ENCODE measurements around the gene KLHL8. TPM values are rescaled to one million over a fixed set of nuclear protein-coding genes. Genes with fewer than 3 reads are reported as not detected.

KLHL8 gene
- total RNA-seq: 10 to 100 TPM; 16.4 to 23.0 (median 22.5) TPM
- long read RNA-seq, donor 1, full-length matches to known transcripts: 22 of 29 reads
- long read RNA-seq, donor 1, partial matches to known transcripts: 1 of 29 reads
- long read RNA-seq, donor 1, other reads (novel, unspliced or antisense): 6 of 29 reads
- long read RNA-seq, donor 2, full-length matches to known transcripts: 6 of 9 reads
- long read RNA-seq, donor 2, partial matches to known transcripts: 1 of 9 reads
- long read RNA-seq, donor 2, other reads (novel, unspliced or antisense): 2 of 9 reads

DNA sequence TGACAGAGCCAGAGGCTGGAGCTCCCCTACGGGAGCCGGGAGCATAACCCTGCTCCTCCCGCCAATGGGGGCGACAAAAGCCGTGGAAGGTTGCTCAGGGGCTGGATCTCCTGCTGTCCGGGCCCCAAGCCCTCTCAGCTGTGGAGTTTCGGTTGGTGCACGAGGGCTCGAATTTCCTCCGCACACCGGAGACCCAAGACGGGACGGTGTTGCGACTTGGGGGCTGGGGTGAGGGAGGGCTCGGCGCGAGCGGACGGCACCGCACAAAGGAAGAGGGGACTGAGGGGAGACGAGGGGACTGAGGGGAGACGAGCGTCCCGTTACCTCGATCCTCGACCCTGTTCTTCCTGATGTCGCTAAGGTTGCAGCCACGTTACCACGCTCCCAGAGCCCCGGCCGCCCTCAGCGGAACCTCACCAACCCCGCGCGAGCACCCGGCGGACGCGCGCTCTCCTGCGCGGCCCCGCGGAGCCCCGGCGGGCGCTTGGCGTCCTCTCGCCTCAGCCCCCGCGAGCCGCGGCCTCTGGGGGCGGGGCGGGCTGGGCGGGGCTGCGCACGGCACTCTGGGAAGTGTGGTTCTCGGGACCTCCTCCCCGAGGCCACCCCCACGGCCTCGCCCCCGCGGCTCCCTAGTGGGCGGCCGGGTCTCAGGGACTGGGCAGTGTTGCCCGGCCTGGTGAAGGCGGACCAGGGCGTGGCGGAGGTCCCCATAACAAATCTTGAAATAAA is at the start of gene KLHL8:
Gene KLHL8, minus strand, starts transcription at position 525 of the 729 bp plus-strand sequence. CDS start 25,079 bp downstream, outside the sequence.
- intact Hi-C loops (cut with DNase I, micrococcal nuclease): no loop called here
- Histone ChIP-seq H3K4me1 (ENCODE audit: low read depth) (peaks cover 7% of the 10 kb centered on the region), H3K4me3 (peak within 1 kb of the TSS; percentile 74), H3K9me3 (no peaks in the 10 kb centered on the region), H3K36me3 (ENCODE audit: low read depth) (no peaks in the 10 kb centered on the region)
- TF ChIP-seq, protein P1, sequence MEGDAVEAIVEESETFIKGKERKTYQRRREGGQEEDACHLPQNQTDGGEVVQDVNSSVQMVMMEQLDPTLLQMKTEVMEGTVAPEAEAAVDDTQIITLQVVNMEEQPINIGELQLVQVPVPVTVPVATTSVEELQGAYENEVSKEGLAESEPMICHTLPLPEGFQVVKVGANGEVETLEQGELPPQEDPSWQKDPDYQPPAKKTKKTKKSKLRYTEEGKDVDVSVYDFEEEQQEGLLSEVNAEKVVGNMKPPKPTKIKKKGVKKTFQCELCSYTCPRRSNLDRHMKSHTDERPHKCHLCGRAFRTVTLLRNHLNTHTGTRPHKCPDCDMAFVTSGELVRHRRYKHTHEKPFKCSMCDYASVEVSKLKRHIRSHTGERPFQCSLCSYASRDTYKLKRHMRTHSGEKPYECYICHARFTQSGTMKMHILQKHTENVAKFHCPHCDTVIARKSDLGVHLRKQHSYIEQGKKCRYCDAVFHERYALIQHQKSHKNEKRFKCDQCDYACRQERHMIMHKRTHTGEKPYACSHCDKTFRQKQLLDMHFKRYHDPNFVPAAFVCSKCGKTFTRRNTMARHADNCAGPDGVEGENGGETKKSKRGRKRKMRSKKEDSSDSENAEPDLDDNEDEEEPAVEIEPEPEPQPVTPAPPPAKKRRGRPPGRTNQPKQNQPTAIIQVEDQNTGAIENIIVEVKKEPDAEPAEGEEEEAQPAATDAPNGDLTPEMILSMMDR (IDR thresholded peaks at IDR 0.05): no peak
- DNase-seq: peak; percentile 86 to 94 (median 91)
- ATAC-seq: peak; percentile 98

DNA sequence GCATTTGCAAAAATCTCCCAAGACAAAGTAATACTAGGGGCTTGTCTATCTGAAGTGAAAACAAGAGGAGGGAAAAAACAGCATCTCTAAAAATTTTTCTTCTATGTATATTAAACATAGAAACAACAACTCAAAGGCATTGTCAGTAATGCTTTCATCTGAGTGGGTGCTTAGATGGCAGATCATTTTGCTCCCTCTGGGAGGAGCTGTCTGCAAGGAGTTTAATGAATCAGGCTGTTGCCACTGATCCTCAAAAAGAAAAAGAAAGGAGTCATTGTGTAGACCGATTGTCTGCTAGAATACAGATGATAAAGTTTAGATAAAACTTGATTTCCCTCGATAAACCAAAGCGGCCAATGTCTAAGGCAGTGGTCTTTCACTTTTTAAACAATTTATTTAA is 49.7 kb upstream of the KLHL8 start:
- TF ChIP-seq, protein P1 (IDR thresholded peaks at IDR 0.05): no peak
- peak; percentile 62 for ATAC-seq
- no peaks in the 10 kb centered on the region for H3K4me1 ChIP-seq (ENCODE audit: low read depth)
- H3K4me3 ChIP-seq: no peak overlapping the region
- H3K36me3 ChIP-seq (ENCODE audit: low read depth): no peaks in the 10 kb centered on the region
- H3K9me3 ChIP-seq: no peaks in the 10 kb centered on the region
- intact Hi-C loops (cut with DNase I, micrococcal nuclease): no loop called here
- DNase-seq: peak in 1 of 3 donors; percentile 40

DNA sequence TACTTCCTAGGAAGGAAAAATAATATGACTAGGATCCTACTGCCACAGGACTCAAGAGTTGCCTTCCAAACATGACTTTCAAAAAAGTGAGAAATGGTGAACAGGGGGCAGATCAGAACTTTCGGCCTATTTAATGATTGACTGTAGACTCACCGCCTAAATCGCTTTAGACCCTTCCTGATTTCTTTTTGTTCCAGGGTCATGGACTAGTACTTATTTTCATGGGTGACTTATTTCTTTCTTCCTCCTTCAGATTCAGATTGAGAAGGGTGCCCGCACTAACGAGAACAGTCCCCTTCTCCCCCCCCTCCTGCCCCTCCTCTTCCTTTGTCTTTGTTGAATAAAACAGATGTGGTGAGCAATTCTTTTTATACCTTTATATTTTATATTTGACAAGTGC is 48.0 kb upstream of the KLHL8 start:
- Histone ChIP-seq H3K4me3 (no peak overlapping the region), H3K4me1 (ENCODE audit: low read depth) (no peaks in the 10 kb centered on the region), H3K9me3 (no peaks in the 10 kb centered on the region), H3K36me3 (ENCODE audit: low read depth) (no peaks in the 10 kb centered on the region)
- ATAC-seq (no peak), DNase-seq (no peak)
- TF ChIP-seq, protein P1 (IDR thresholded peaks at IDR 0.05): no peak
- intact Hi-C loops (cut with DNase I, micrococcal nuclease): no loop called here

DNA sequence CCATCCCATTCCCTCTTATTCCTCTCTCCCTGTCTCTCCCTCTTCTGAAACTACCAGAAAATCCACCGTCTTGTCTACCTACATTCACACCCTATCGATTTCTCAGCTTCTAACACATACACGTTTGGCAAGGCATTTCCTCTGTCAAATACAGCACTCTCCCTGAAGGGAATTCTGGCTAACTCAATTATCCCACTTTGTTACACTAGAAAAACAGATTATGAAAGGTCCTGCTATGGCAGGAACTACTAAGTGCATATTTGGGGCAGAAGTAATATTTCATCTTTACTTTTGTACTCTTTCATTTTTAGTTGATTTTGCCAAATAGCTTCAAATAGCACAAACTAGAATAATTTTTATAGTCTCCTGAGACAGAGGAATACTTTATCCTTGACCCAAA is 46.6 kb upstream of the KLHL8 start:
- Histone ChIP-seq H3K9me3 (peaks cover 8% of the 10 kb centered on the region), H3K4me1 (ENCODE audit: low read depth) (no peaks in the 10 kb centered on the region), H3K4me3 (no peak overlapping the region), H3K36me3 (ENCODE audit: low read depth) (no peaks in the 10 kb centered on the region)
- ATAC-seq: no peak
- TF ChIP-seq, protein P1 (IDR thresholded peaks at IDR 0.05): no peak
- intact Hi-C loops (cut with DNase I, micrococcal nuclease): no loop called here
- DNase-seq: no peak

DNA sequence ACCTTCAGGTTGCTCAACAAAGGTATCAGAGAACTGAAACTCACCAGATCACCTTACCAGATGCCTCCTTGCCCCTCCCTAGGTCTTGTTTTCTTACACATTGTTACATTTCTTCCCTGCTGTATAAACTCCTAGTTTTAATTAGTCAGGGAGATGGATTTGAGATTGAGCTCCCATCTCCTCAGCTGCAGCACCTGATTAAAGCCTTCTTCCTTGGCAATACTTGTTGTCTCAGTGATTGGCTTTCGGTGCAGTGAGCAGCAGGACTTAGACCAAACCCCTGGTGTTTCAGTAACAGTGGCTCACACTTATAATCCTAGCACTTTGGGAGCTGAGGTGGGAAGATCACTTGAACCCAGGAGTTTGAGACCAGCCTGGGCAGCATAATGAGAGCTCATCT is 42.5 kb upstream of the KLHL8 start:
- Histone ChIP-seq H3K4me1 (ENCODE audit: low read depth) (no peaks in the 10 kb centered on the region), H3K9me3 (peaks cover 8% of the 10 kb centered on the region), H3K4me3 (no peak overlapping the region), H3K36me3 (ENCODE audit: low read depth) (no peaks in the 10 kb centered on the region)
- intact Hi-C loops (cut with DNase I, micrococcal nuclease): no loop called here
- DNase-seq (no peak), ATAC-seq (no peak)
- TF ChIP-seq, protein P1 (IDR thresholded peaks at IDR 0.05): no peak

Data from mucosa of descending colon (tissue), 3 donors.